ENCODE data around the gene IL17RA. TPM values are rescaled to one million over a fixed set of nuclear protein-coding genes. Genes with fewer than 3 reads are reported as not detected.

IL17RA gene
- total and polyA plus RNA-seq, 2 experiments from 2014 or later, result 3.3 to 4.7 TPM

DNA sequence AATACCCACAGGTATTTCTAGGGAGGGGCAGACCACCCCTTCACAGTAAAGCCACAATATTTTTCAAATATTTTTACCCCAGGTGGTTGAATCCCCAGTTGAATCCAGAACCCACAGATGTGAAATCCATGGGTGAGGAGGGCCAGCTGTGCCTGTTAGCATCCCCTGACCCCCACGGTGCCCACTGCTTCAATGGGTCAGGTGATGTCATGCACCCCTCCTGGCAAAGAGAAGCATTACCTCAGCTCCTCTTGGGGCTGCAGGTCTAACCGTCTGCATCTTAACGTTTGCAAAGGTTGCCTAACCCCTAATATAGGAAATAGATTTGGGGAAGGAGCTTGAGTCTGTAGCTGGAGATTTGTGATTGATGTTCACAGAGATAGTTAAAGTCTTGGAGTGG, 24.7 kb upstream of the IL17RA start:
- no peaks in the 10 kb centered on the region for H3K36me3 ChIP-seq
- TF ChIP-seq, protein P1, sequence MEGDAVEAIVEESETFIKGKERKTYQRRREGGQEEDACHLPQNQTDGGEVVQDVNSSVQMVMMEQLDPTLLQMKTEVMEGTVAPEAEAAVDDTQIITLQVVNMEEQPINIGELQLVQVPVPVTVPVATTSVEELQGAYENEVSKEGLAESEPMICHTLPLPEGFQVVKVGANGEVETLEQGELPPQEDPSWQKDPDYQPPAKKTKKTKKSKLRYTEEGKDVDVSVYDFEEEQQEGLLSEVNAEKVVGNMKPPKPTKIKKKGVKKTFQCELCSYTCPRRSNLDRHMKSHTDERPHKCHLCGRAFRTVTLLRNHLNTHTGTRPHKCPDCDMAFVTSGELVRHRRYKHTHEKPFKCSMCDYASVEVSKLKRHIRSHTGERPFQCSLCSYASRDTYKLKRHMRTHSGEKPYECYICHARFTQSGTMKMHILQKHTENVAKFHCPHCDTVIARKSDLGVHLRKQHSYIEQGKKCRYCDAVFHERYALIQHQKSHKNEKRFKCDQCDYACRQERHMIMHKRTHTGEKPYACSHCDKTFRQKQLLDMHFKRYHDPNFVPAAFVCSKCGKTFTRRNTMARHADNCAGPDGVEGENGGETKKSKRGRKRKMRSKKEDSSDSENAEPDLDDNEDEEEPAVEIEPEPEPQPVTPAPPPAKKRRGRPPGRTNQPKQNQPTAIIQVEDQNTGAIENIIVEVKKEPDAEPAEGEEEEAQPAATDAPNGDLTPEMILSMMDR (IDR thresholded peaks at IDR 0.05; ENCODE audit: low read depth, low read length), result no peak
- DNase-seq (ENCODE audit: low read depth in 1 of 2, low spot score in 1 of 2), result no peak
- H3K27ac ChIP-seq, result no peak overlapping the region
- H3K4me1 ChIP-seq (ENCODE audit: low read depth), result peaks cover 18% of the 10 kb centered on the region
- H3K4me3 ChIP-seq, result no peak overlapping the region
- H3K27me3 ChIP-seq, result peaks cover 29% of the 10 kb centered on the region
- no peaks in the 10 kb centered on the region for H3K9me3 ChIP-seq (ENCODE audit: low read depth)

DNA sequence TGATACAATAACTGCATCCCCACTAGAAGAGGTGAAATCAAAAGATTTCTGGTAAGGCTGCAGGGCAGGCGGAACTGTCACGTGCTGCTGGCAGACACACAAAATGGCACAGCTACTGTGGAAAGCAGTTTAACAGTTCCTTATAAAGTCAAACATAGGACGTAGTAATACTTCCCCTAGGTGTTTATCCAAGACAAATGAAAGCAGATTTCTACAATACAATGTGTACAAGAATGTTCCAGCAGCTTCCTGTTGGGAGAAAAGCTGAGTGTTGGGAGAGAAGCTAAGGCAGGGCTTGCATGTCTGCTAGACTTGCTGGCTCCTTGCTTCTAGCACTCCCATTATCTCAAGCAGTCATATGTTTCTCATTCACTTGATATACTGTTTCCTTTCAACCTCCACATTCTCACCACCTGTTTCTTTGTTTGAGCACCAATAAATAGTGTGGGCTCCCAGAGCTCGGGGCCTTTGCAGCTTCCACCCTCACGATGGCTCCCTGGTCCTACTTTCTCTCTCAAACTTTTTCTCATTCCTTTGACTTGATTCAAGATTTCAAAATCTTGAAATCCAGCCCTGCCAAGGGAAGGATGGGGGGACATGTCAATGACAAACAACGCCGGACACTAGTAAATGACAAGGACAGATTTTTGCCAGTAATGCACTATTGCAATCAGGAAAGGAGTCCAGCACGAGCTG, 21.2 kb upstream of the IL17RA start:
- TF ChIP-seq, protein P1 (IDR thresholded peaks at IDR 0.05; ENCODE audit: low read depth, low read length), result no peak
- H3K36me3 ChIP-seq, result no peaks in the 10 kb centered on the region
- peak; percentile 37 to 68 for DNase-seq (ENCODE audit: low read depth in 1 of 2, low spot score in 1 of 2)
- peak overlapping the region; percentile 94 for H3K27ac ChIP-seq
- no peaks in the 10 kb centered on the region for H3K9me3 ChIP-seq (ENCODE audit: low read depth)
- H3K27me3 ChIP-seq, result peaks cover 26% of the 10 kb centered on the region
- no peak overlapping the region for H3K4me3 ChIP-seq
- H3K4me1 ChIP-seq (ENCODE audit: low read depth), result peaks cover 23% of the 10 kb centered on the region

DNA sequence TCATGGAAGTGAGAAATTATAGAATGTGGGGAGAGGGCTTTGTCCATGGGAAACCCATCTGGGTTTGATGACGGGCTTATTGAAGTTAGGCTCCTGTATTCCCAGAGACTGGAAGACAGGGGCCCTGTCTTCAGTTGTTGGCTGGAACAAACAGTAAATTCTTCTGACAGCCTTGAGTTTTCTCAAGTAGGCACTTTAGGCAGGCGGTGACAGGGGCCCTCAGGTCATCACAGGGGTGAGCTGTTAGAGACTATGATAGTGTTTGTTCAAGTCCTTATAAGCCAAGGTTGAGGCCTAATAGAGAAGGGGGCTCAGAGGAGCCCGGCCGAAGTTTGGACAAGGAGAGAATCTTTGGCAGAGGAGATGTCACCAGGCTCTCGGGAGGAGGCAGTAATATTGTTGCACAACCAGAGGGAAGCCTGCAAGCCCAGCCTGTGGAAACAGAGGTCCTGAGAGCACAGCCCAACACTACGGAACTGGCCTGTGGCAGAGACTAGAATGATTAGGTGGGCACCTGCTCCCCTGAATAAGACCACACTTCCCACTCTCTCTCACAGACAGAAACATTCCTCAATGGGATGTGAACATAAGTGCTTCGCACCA, 20.2 kb upstream of the IL17RA start:
- peaks cover 23% of the 10 kb centered on the region for H3K4me1 ChIP-seq (ENCODE audit: low read depth)
- H3K27me3 ChIP-seq, result peaks cover 19% of the 10 kb centered on the region
- peak in 1 of 2 donors; percentile 63 for DNase-seq (ENCODE audit: low read depth in 1 of 2, low spot score in 1 of 2)
- no peaks in the 10 kb centered on the region for H3K9me3 ChIP-seq (ENCODE audit: low read depth)
- no peaks in the 10 kb centered on the region for H3K36me3 ChIP-seq
- H3K27ac ChIP-seq, result peak overlapping the region; percentile 94
- TF ChIP-seq, protein P1 (IDR thresholded peaks at IDR 0.05; ENCODE audit: low read depth, low read length), result no peak
- H3K4me3 ChIP-seq, result no peak overlapping the region

DNA sequence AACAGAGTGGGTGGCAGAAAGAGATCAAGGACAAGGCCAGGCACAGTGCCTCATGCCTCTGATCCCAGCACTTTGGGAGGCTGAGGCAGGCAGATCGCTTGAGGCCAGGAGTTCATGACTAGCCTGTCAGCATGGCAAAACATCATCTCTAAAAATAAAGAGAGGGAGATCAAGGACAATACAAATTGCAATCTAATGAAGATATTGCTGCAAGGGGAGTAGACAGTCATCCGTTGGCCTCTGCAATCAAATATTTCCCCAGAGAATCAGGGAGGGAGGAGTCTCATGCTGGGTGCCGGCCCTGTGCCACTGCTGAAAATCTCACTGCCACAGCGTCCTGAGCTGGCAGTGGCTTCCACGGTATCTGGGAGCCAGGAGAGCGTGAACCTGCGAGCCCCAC, 19.4 kb upstream of the IL17RA start:
- peaks cover 11% of the 10 kb centered on the region for H3K27me3 ChIP-seq
- TF ChIP-seq, protein P1 (IDR thresholded peaks at IDR 0.05; ENCODE audit: low read depth, low read length), result no peak
- peak overlapping the region; percentile 94 for H3K27ac ChIP-seq
- no peaks in the 10 kb centered on the region for H3K36me3 ChIP-seq
- no peaks in the 10 kb centered on the region for H3K9me3 ChIP-seq (ENCODE audit: low read depth)
- H3K4me3 ChIP-seq, result no peak overlapping the region
- peaks cover 23% of the 10 kb centered on the region for H3K4me1 ChIP-seq (ENCODE audit: low read depth)
- DNase-seq (ENCODE audit: low read depth in 1 of 2, low spot score in 1 of 2), result no peak

DNA sequence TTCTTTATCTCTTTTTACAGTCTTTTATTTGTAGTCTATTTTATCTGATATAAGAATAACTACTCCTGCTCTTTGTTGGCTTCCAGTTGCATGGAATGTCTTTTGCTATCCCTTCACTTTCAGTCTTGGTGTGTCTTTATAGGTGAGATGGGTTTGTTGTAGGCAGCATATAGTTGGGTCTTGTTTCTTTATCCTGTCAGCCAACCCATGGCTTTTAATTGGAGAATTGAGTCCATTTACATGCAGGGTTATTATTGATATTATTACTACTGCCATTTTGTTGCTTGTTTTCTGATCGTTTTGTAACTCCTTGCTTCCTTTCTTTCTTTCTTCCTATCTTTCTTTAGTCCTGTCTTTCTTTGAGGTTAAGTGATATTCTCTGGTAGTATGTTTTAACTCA, 11.9 kb upstream of the IL17RA start:
- no peaks in the 10 kb centered on the region for H3K4me1 ChIP-seq (ENCODE audit: low read depth)
- no peak overlapping the region for H3K27ac ChIP-seq
- TF ChIP-seq, protein P1 (IDR thresholded peaks at IDR 0.05; ENCODE audit: low read depth, low read length), result no peak
- H3K9me3 ChIP-seq (ENCODE audit: low read depth), result no peaks in the 10 kb centered on the region
- DNase-seq (ENCODE audit: low read depth in 1 of 2, low spot score in 1 of 2), result no peak
- H3K27me3 ChIP-seq, result no peaks in the 10 kb centered on the region
- H3K4me3 ChIP-seq, result no peak overlapping the region
- H3K36me3 ChIP-seq, result no peaks in the 10 kb centered on the region
